ENCODE measurements around the gene VPS4A.

VPS4A gene

GRCh38 chr16:69327585-69328310, 16.6 kb downstream of the VPS4A start:
- TF ChIP-seq POLR2A (IDR thresholded peaks at IDR 0.05; ENCODE audit: low read depth, low read length), result no peak
- DNase-seq (ENCODE audit: insufficient read length, low spot score), result no peak
- no peak for FAIRE-seq

- TF ChIP-seq POLR2A (IDR thresholded peaks at IDR 0.05; ENCODE audit: low read depth, low read length), result no peak
- DNase-seq (ENCODE audit: insufficient read length, low spot score) (no peak), FAIRE-seq (no peak)
Observed at GRCh38 chr16:69328854-69329316, 17.7 kb downstream of the VPS4A start.

GRCh38 chr16:69329369-69330285, 18.5 kb downstream of the VPS4A start:
- DNase-seq (ENCODE audit: insufficient read length, low spot score) (peak; percentile 53), FAIRE-seq (no peak)
- no peak for TF ChIP-seq POLR2A (IDR thresholded peaks at IDR 0.05; ENCODE audit: low read depth, low read length)

GRCh38 chr16:69330286-69331109, 19.3 kb downstream of the VPS4A start, which contains the start of gene PDF:
Gene PDF (minus strand): TSS chr16:69330588. CDS start chr16:69330570, 18 bp downstream.
- TF ChIP-seq POLR2A (IDR thresholded peaks at IDR 0.05; ENCODE audit: low read depth, low read length), result peak; percentile 77
- FAIRE-seq (no peak), DNase-seq (ENCODE audit: insufficient read length, low spot score) (peak; percentile 96)

GRCh38 chr16:69334696-69335095, 23.5 kb downstream of the VPS4A start:
- no peak for TF ChIP-seq POLR2A (IDR thresholded peaks at IDR 0.05; ENCODE audit: low read depth, low read length)
- FAIRE-seq (no peak), DNase-seq (ENCODE audit: insufficient read length, low spot score) (no peak)

- no peak for TF ChIP-seq POLR2A (IDR thresholded peaks at IDR 0.05; ENCODE audit: low read depth, low read length)
- DNase-seq (ENCODE audit: insufficient read length, low spot score), result no peak
- FAIRE-seq, result no peak
Observed at GRCh38 chr16:69338557-69339288, 27.6 kb downstream of the VPS4A start.

- peak; percentile 94 for DNase-seq (ENCODE audit: insufficient read length, low spot score)
- TF ChIP-seq POLR2A (IDR thresholded peaks at IDR 0.05; ENCODE audit: low read depth, low read length), result peak; percentile 79
- FAIRE-seq, result peak; percentile 96
Observed at GRCh38 chr16:69339289-69340094, 28.3 kb downstream of the VPS4A start, which contains the start of the genes COG8 and NIP7. Gene COG8 (minus strand): TSS chr16:69339564. CDS start chr16:69339552, 12 bp downstream. Gene NIP7 (plus strand): TSS chr16:69339772. CDS start chr16:69339830, 58 bp downstream.

- TF ChIP-seq POLR2A (IDR thresholded peaks at IDR 0.05; ENCODE audit: low read depth, low read length), result no peak
- DNase-seq (ENCODE audit: insufficient read length, low spot score) (no peak), FAIRE-seq (no peak)
Observed at GRCh38 chr16:69340095-69340644, 29.0 kb downstream of the VPS4A start.

- no peak for DNase-seq (ENCODE audit: insufficient read length, low spot score)
- no peak for FAIRE-seq
- TF ChIP-seq POLR2A (IDR thresholded peaks at IDR 0.05; ENCODE audit: low read depth, low read length), result no peak
Observed at GRCh38 chr16:69344171-69344570, 33.0 kb downstream of the VPS4A start.

GRCh38 chr16:69345923-69346322, 34.8 kb downstream of the VPS4A start:
- FAIRE-seq (no peak), DNase-seq (ENCODE audit: insufficient read length, low spot score) (no peak)
- no peak for TF ChIP-seq POLR2A (IDR thresholded peaks at IDR 0.05; ENCODE audit: low read depth, low read length)

GRCh38 chr16:69346683-69347082, 35.5 kb downstream of the VPS4A start:
- DNase-seq (ENCODE audit: insufficient read length, low spot score), result no peak
- TF ChIP-seq POLR2A (IDR thresholded peaks at IDR 0.05; ENCODE audit: low read depth, low read length), result no peak
- FAIRE-seq, result no peak

- TF ChIP-seq POLR2A (IDR thresholded peaks at IDR 0.05; ENCODE audit: low read depth, low read length), result no peak
- no peak for DNase-seq (ENCODE audit: insufficient read length, low spot score)
- no peak for FAIRE-seq
Observed at GRCh38 chr16:69348222-69348621, 37.1 kb downstream of the VPS4A start.
